ENCODE results near the gene BCKDHA. TPM values are rescaled to one million over a fixed set of nuclear protein-coding genes. Genes with fewer than 3 reads are reported as not detected.

Gene BCKDHA
- total RNA-seq, 4 donors from 2014 or later = 55.1 to 87.2 (median 58.6) TPM

GRCh38 chr19:41384351-41384750, 13.3 kb upstream of the BCKDHA start:
- no peak for DNase-seq
- peaks cover 0 to 34% (median 15%) of the 10 kb centered on the region in 3 donors for H3K4me1 ChIP-seq
- peaks cover 0 to 68% (median 0%) of the 10 kb centered on the region in 3 donors for H3K36me3 ChIP-seq
- intact Hi-C loops (cut with DNase I) = no loop called here
- no peaks in the 10 kb centered on the region for H3K9me3 ChIP-seq
- no peak overlapping the region for H3K27ac ChIP-seq
- no peak overlapping the region for H3K4me3 ChIP-seq
- TF ChIP-seq POLR2A (IDR thresholded peaks at IDR 0.05) (no peak), CTCF (IDR thresholded peaks at IDR 0.05) (no peak)
- 71 to 82% methylated on average over 5 of the region's 5 CpGs for WGBS, 2 donors
- no peaks in the 10 kb centered on the region for H3K27me3 ChIP-seq

GRCh38 chr19:41386442-41386841, 11.2 kb upstream of the BCKDHA start:
- DNase-seq = no peak
- H3K4me1 ChIP-seq = peaks cover 0 to 21% (median 12%) of the 10 kb centered on the region in 3 donors
- no peaks in the 10 kb centered on the region for H3K9me3 ChIP-seq
- 34 to 45% methylated on average over 6 to 12 of the region's 13 CpGs for WGBS, 2 donors
- H3K27me3 ChIP-seq = no peaks in the 10 kb centered on the region
- peaks cover under 1 to 87% (median 13%) of the 10 kb centered on the region in 3 donors for H3K36me3 ChIP-seq
- no peak overlapping the region for H3K4me3 ChIP-seq
- peak overlapping the region; percentile 25 to 66 (median 62) for H3K27ac ChIP-seq
- TF ChIP-seq CTCF (IDR thresholded peaks at IDR 0.05) = no peak
- TF ChIP-seq POLR2A (IDR thresholded peaks at IDR 0.05) = no peak
- intact Hi-C loops (cut with DNase I) = no loop called here

DNA sequence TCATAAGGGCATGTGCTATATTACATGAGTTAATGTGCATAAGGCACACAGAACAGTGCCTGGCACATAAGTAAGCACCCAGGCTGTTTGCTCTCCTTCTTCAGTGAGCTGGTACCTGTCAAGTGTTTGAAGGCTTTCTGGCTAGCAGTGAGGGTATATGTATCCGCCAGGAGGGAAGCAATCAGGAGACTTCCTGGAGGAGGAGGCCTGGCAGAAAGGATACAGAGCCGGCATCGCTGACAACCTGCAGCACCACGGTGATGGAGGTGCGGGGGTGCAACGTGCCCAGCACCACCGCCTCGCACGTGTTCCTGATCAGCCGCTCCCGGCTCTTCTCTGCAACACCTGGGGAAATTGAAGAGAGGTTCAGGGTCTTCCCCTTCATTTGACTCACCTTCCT, 6.0 kb upstream of the BCKDHA start:
- intact Hi-C loops (cut with DNase I) = no loop called here
- peaks cover 6 to 60% (median 16%) of the 10 kb centered on the region in 3 donors for H3K36me3 ChIP-seq
- H3K9me3 ChIP-seq = no peaks in the 10 kb centered on the region
- peaks cover 0 to 27% (median 12%) of the 10 kb centered on the region in 3 donors for H3K4me1 ChIP-seq
- TF ChIP-seq CTCF (IDR thresholded peaks at IDR 0.05) = no peak
- TF ChIP-seq POLR2A (IDR thresholded peaks at IDR 0.05) = no peak
- H3K27me3 ChIP-seq = no peaks in the 10 kb centered on the region
- H3K27ac ChIP-seq = no peak overlapping the region
- no peak for DNase-seq
- no peak overlapping the region for H3K4me3 ChIP-seq
- WGBS, 2 donors = 86 to 91% methylated on average over 11 of the region's 11 CpGs

DNA sequence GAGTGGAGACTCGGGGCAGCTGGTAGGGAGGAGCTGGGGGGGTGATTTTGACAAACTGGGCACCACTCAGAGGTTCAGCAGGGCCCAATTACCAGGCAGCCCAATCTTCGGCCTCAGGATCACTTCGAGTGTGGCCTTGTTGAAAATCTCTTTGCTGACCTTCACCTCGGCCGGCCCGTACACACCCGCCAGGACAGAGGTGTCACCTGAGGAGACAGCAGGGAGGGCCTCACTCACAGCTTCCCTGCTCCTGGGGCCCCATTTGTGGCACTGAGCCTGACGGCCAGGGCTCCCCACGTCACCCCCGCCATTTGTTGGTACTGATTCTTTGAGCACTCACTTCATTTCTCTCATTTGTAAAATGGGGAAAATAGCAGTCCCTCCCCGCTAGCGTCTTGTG, 4.8 kb upstream of the BCKDHA start:
- H3K9me3 ChIP-seq = no peaks in the 10 kb centered on the region
- H3K4me3 ChIP-seq = no peak overlapping the region
- no peak overlapping the region for H3K27ac ChIP-seq
- intact Hi-C loops (cut with DNase I) = no loop called here
- H3K36me3 ChIP-seq = peaks cover 6 to 58% (median 16%) of the 10 kb centered on the region in 3 donors
- peaks cover 4 to 23% (median 9%) of the 10 kb centered on the region in 3 donors for H3K4me1 ChIP-seq
- DNase-seq = no peak
- 89% methylated on average over 9 to 12 of the region's 12 CpGs for WGBS, 2 donors
- no peak for TF ChIP-seq POLR2A (IDR thresholded peaks at IDR 0.05)
- TF ChIP-seq CTCF (IDR thresholded peaks at IDR 0.05) = no peak
- no peaks in the 10 kb centered on the region for H3K27me3 ChIP-seq

GRCh38 chr19:41395355-41395754, 2.3 kb upstream of the BCKDHA start:
- no peak overlapping the region for H3K4me3 ChIP-seq
- H3K36me3 ChIP-seq = peaks cover 6 to 39% (median 14%) of the 10 kb centered on the region in 3 donors
- 63 to 68% methylated on average over 6 of the region's 6 CpGs for WGBS, 2 donors
- H3K9me3 ChIP-seq = no peaks in the 10 kb centered on the region
- no peaks in the 10 kb centered on the region for H3K27me3 ChIP-seq
- DNase-seq = no peak
- intact Hi-C loops (cut with DNase I) = no loop called here
- no peak for TF ChIP-seq POLR2A (IDR thresholded peaks at IDR 0.05)
- no peak overlapping the region for H3K27ac ChIP-seq
- peaks cover 18 to 44% (median 19%) of the 10 kb centered on the region in 3 donors for H3K4me1 ChIP-seq

DNA sequence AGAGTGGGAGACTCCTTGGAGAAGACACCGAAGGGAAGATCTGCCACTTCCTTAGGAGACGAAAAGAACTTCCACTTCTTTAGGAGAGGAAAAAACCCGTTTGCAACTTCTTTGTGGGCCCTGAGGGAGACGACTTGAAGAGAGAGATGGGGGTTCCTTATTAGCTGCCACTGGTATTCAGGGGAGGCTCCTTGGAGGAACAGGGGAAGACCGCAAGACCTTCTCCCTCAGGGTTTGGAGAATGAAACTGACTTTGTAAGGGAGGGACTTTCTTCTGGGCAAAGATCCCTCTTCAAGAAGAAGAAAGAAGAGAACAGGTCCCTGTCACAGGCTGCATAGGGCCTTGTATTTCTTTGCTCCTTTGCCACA, 416 bp downstream of the BCKDHA start:
- Histone ChIP-seq H3K4me1 (peaks cover 18 to 71% (median 27%) of the 10 kb centered on the region in 3 donors), H3K27ac (peak overlapping the region; percentile 89 to 100 (median 96)), H3K36me3 (peaks cover 0 to 37% (median 0%) of the 10 kb centered on the region in 3 donors), H3K27me3 (no peaks in the 10 kb centered on the region), H3K4me3 (peak overlapping the region; percentile 83 to 100 (median 86)), H3K9me3 (no peaks in the 10 kb centered on the region)
- TF ChIP-seq CTCF (IDR thresholded peaks at IDR 0.05) (no peak), POLR2A (IDR thresholded peaks at IDR 0.05) (no peak)
- intact Hi-C loops (cut with DNase I) = no loop called here
- WGBS, 2 donors = 0% methylated on average over 5 of the region's 5 CpGs
- no peak for DNase-seq

All from esophagus squamous epithelium (tissue), 5 donors.